Right forelimb (tissue), 1 donor: ENCODE data around the gene PVR.
"Not testable (repeated sequence)": the region's sequence is repeated elsewhere in the genome, so short reads cannot be mapped to it uniquely, and the experiment has no call there.

Experiments
- DNase-seq: peaks from one replicate; pipeline ENCODE4 v3.0.0-alpha.2; 2018

The PVR gene

GRCh38 chr19:44643605-44644401 is at the start of gene PVR:
Gene PVR, plus strand, starts transcription at chr19:44643910. Its CDS starts 187 bp downstream, at chr19:44644097.
- DNase-seq: peak; percentile 80

- DNase-seq: no peak
These were observed 47.1 kb upstream of the PVR start for GRCh38 chr19:44596428-44597130.

GRCh38 chr19:44597131-44597491 is 46.6 kb upstream of the PVR start:
- DNase-seq: no peak

GRCh38 chr19:44598355-44598754 is 45.4 kb upstream of the PVR start:
- no peak for DNase-seq

GRCh38 chr19:44598880-44599279 is 44.8 kb upstream of the PVR start:
- DNase-seq: no peak

- DNase-seq: no peak
These were observed 43.2 kb upstream of the PVR start for GRCh38 chr19:44600466-44600865.

- no peak for DNase-seq
These were observed 41.6 kb upstream of the PVR start for GRCh38 chr19:44602081-44602480.

- DNase-seq: no peak
These were observed 40.3 kb upstream of the PVR start for GRCh38 chr19:44603201-44603945.

GRCh38 chr19:44604241-44604640 is 39.5 kb upstream of the PVR start:
- no peak for DNase-seq

- DNase-seq: no peak
These were observed 38.2 kb upstream of the PVR start for GRCh38 chr19:44605547-44605946.

- DNase-seq: no peak
These were observed 36.7 kb upstream of the PVR start for GRCh38 chr19:44607049-44607448.

GRCh38 chr19:44607917-44608316 is 35.8 kb upstream of the PVR start:
- no peak for DNase-seq

GRCh38 chr19:44608391-44608821 is 35.3 kb upstream of the PVR start:
- DNase-seq: no peak

- DNase-seq: no peak
These were observed 34.5 kb upstream of the PVR start for GRCh38 chr19:44609219-44609618.

- DNase-seq: not testable (repeated sequence)
These were observed 33.2 kb upstream of the PVR start for GRCh38 chr19:44610497-44610896.

- DNase-seq: no peak
These were observed 31.9 kb upstream of the PVR start for GRCh38 chr19:44611812-44612295.

- no peak for DNase-seq
These were observed 30.2 kb upstream of the PVR start, which contains the start of gene IGSF23 for GRCh38 chr19:44613295-44614178. Gene IGSF23, plus strand, starts transcription at chr19:44613563. Its CDS starts 83 bp downstream, at chr19:44613646.

- DNase-seq: no peak
These were observed 29.4 kb upstream of the PVR start for GRCh38 chr19:44614313-44614712.

GRCh38 chr19:44615863-44616247 is 27.9 kb upstream of the PVR start:
- DNase-seq: no peak

- no peak for DNase-seq
These were observed 26.4 kb upstream of the PVR start for GRCh38 chr19:44617110-44617880.

- no peak for DNase-seq
These were observed 24.9 kb upstream of the PVR start for GRCh38 chr19:44618640-44619357.
